DOHH2 (cell line): Measurements from ENCODE around the gene ANKRD29.
"Not testable (repeated sequence)": the region's sequence is repeated elsewhere in the genome, so short reads cannot be mapped to it uniquely, and the experiment has no call there.

Experiments
- H3F3A ChIP-seq: fragments of 200-600 bp; sonication (generic), shearing (Covaris generic); 2 replicates; pipeline ENCODE4 v1.6.0; 2016; ENCODE audit warnings: antibody characterized with exemption, mild to moderate bottlenecking; ENCODE audit not compliant: control insufficient read depth, insufficient read depth
- H3K27ac ChIP-seq: fragments of 200-600 bp; sonication (generic); 2 replicates; pipeline ENCODE4 v1.5.1; 2014; ENCODE audit warnings: low read depth, mild to moderate bottlenecking, low read length, moderate library complexity
- H3K27me3 ChIP-seq: fragments of 200-600 bp; sonication (generic); 2 replicates; pipeline ENCODE4 v1.6.1; 2014; ENCODE audit warnings: mild to moderate bottlenecking, low read length, mixed read lengths; ENCODE audit not compliant: control insufficient read depth
- H3K36me3 ChIP-seq: fragments of 200-600 bp; sonication (generic); 2 replicates; pipeline ENCODE4 v1.6.1; 2014; ENCODE audit warnings: mild to moderate bottlenecking, low read length, moderate library complexity, mixed read lengths; ENCODE audit not compliant: control insufficient read depth
- H3K4me1 ChIP-seq: fragments of 200-600 bp; sonication (generic); 2 replicates; pipeline ENCODE4 v1.6.1; 2014; ENCODE audit warnings: mild to moderate bottlenecking, low read length, mixed read lengths; ENCODE audit not compliant: control insufficient read depth
- H3K4me2 ChIP-seq: fragments of 200-600 bp; sonication (generic); 2 replicates; pipeline ENCODE4 v1.6.0; 2014; ENCODE audit warnings: mild to moderate bottlenecking, low read length, moderate library complexity
- H3K4me3 ChIP-seq: fragments of 200-600 bp; sonication (generic); 2 replicates; pipeline ENCODE4 v1.5.1; 2014; ENCODE audit warnings: mild to moderate bottlenecking, low read length, mixed read lengths
- H3K79me2 ChIP-seq: fragments of 200-600 bp; sonication (generic); 2 replicates; pipeline ENCODE4 v1.6.1; 2014; ENCODE audit warnings: mild to moderate bottlenecking, low read length, mixed read lengths; ENCODE audit not compliant: control insufficient read depth
- H3K9me2 ChIP-seq: fragments of 200-600 bp; sonication (generic); replicated peaks from 2 replicates; pipeline ENCODE4 v1.6.1; 2014; ENCODE audit warnings: mild to moderate bottlenecking, low read length, mixed read lengths; ENCODE audit not compliant: control insufficient read depth
- H3K9me3 ChIP-seq: fragments of 200-600 bp; sonication (generic); 2 replicates; pipeline ENCODE4 v1.6.1; 2014; ENCODE audit warnings: antibody characterized with exemption, low read length, mixed read lengths; ENCODE audit not compliant: control insufficient read depth, insufficient read depth
- H4K20me1 ChIP-seq: fragments of 200-600 bp; sonication (generic); 2 replicates; pipeline ENCODE4 v1.6.0; 2014; ENCODE audit warnings: low read depth, mild to moderate bottlenecking, antibody characterized with exemption, low read length, moderate library complexity; ENCODE audit not compliant: control insufficient read depth, insufficient read depth
- EZH2phosphoT487 ChIP-seq: fragments of 200-600 bp; sonication (generic); IDR thresholded peaks from 2 replicates; pipeline ENCODE4 v1.6.1; 2017; ENCODE audit warnings: borderline replicate concordance, mild to moderate bottlenecking, antibody characterized with exemption, low read length, moderate library complexity, mixed read lengths
- TF ChIP-seq, protein P1 (sequence below): fragments of 200-600 bp; sonication (generic); IDR thresholded peaks from one replicate; pipeline ENCODE4 v1.5.1; 2014; ENCODE audit warnings: antibody characterized with exemption, mild to moderate bottlenecking, low read depth, low read length; ENCODE audit not compliant: poor library complexity, severe bottlenecking

The ANKRD29 gene

DNA sequence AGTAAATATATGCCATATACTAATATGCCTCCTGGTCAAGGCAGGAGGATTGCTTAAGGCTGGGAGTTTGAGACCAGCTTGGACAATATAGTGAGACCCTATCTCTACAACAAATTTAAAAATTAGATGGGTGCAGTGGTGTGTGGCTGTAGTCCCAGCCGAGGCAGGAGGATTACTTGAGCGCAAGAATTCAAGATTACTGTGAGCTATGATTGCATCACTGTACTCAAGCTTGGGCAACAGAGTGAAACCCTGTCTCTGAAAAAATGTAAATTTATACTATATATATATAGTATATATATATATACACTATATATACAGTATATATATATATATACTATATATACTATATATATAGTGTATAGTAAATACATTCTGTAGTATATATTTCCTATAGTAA is 46.5 kb downstream of the ANKRD29 start:
- Histone ChIP-seq H3K27me3 (peaks cover 43% of the 10 kb centered on the region), H3K9me2 (no peaks in the 10 kb centered on the region), H3K79me2 (no peaks in the 10 kb centered on the region), H3K4me1 (peaks cover 12% of the 10 kb centered on the region), H3K9me3 (no peaks in the 10 kb centered on the region), H3K4me2 (no peak overlapping the region), H3K36me3 (no peaks in the 10 kb centered on the region), H3F3A (no peaks in the 10 kb centered on the region), H4K20me1 (no peaks in the 10 kb centered on the region), H3K27ac (no peak overlapping the region), H3K4me3 (no peak overlapping the region)
- TF ChIP-seq, protein P1, sequence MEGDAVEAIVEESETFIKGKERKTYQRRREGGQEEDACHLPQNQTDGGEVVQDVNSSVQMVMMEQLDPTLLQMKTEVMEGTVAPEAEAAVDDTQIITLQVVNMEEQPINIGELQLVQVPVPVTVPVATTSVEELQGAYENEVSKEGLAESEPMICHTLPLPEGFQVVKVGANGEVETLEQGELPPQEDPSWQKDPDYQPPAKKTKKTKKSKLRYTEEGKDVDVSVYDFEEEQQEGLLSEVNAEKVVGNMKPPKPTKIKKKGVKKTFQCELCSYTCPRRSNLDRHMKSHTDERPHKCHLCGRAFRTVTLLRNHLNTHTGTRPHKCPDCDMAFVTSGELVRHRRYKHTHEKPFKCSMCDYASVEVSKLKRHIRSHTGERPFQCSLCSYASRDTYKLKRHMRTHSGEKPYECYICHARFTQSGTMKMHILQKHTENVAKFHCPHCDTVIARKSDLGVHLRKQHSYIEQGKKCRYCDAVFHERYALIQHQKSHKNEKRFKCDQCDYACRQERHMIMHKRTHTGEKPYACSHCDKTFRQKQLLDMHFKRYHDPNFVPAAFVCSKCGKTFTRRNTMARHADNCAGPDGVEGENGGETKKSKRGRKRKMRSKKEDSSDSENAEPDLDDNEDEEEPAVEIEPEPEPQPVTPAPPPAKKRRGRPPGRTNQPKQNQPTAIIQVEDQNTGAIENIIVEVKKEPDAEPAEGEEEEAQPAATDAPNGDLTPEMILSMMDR = no peak
- no peak for TF ChIP-seq EZH2phosphoT487

DNA sequence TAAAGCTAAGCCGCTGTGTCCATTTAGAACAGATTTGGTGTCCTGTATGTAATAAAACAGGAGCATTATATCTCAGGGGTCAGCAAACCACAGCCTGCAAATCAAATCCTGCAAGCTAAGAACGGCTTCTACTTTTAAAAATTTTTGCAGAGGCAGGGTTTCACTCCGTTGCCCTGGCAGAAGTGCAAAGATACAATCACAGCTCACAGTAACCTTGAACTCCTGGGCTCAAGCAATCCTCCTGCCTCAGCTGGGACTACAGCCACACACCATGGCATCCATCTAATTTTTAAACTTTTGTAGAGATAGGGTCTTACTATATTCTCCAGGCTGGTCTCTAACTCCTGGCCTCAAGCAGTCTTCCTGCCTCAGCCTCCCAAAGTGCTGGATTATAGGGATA is 47.8 kb downstream of the ANKRD29 start:
- no peak overlapping the region for H3K4me2 ChIP-seq
- no peak overlapping the region for H3K27ac ChIP-seq
- H4K20me1 ChIP-seq = no peaks in the 10 kb centered on the region
- H3K4me1 ChIP-seq = peaks cover 12% of the 10 kb centered on the region
- no peaks in the 10 kb centered on the region for H3K36me3 ChIP-seq
- no peaks in the 10 kb centered on the region for H3F3A ChIP-seq
- H3K4me3 ChIP-seq = no peak overlapping the region
- no peaks in the 10 kb centered on the region for H3K9me3 ChIP-seq
- no peaks in the 10 kb centered on the region for H3K79me2 ChIP-seq
- TF ChIP-seq, protein P1 = no peak
- TF ChIP-seq EZH2phosphoT487 = no peak
- H3K9me2 ChIP-seq = no peaks in the 10 kb centered on the region
- peaks cover 30% of the 10 kb centered on the region for H3K27me3 ChIP-seq

DNA sequence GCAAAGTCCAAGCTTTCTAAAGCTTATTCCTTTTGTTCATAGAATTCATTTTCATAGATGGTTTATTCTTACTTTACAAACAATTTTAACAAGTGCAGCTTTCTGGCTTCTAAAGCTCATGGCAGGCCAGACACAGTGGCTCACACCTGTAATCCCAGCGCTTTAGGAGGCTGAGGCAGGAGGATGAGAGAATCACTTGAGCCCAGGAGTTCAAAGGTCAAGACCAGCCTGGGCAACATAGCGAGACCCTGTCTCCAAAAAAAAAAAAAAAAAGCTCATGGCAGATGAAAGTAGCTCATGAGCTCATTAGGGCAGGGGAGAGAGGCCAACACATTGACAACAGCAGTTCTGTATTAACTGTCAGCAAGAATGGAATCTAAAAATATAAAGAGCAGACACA is 48.3 kb downstream of the ANKRD29 start:
- Histone ChIP-seq H3K4me1 (peaks cover 9% of the 10 kb centered on the region), H3F3A (no peaks in the 10 kb centered on the region), H3K36me3 (no peaks in the 10 kb centered on the region), H3K9me2 (no peaks in the 10 kb centered on the region), H3K4me3 (no peak overlapping the region), H3K27me3 (peaks cover 25% of the 10 kb centered on the region), H3K79me2 (no peaks in the 10 kb centered on the region), H4K20me1 (no peaks in the 10 kb centered on the region), H3K27ac (no peak overlapping the region), H3K4me2 (no peak overlapping the region), H3K9me3 (no peaks in the 10 kb centered on the region)
- TF ChIP-seq, protein P1 = no peak
- TF ChIP-seq EZH2phosphoT487 = no peak

DNA sequence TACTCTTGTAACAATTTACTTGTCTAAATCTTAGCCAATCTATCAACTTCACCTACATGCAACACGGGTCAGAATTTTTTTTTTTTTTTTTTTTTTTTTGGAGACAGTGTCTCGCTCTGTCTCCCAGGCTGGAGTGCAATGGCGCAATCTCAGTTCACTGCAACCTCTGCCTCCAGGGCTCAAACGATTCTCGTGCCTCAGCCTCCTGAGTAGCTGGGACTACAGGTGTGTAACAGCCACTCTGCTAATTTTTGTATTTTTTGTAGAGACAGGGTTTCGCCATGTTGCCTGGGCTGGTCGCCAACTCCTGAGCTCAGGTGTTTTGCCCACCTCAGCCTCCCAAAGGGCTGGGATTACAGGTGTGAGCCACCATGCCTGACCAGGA is 49.6 kb downstream of the ANKRD29 start:
- not testable (repeated sequence) for H3K4me2 ChIP-seq, H3K79me2 ChIP-seq, H3K36me3 ChIP-seq, H3K4me1 ChIP-seq, H3F3A ChIP-seq, H3K9me2 ChIP-seq, H3K4me3 ChIP-seq, H3K27ac ChIP-seq, H4K20me1 ChIP-seq, H3K9me3 ChIP-seq
- peaks cover 15% of the 10 kb centered on the region for H3K27me3 ChIP-seq
